Stimulated activated CD4-positive, alpha-beta T cell treated with anti-CD3 and anti-CD28 coated beads, Interleukin-15, amount 100 ng/mL, for 24 hours (primary cell): Measurements from ENCODE around the gene NAGA.
A peak's percentile ranks its signal among the peaks of the same experiment; 100 is the strongest.
"Not testable (repeated sequence)": the region's sequence is repeated elsewhere in the genome, so short reads cannot be mapped to it uniquely, and the experiment has no call there.

Source experiments
- DNase-seq: peaks from one replicate; pipeline ENCODE4 v3.0.0-alpha.2; 2020

The NAGA gene

DNA sequence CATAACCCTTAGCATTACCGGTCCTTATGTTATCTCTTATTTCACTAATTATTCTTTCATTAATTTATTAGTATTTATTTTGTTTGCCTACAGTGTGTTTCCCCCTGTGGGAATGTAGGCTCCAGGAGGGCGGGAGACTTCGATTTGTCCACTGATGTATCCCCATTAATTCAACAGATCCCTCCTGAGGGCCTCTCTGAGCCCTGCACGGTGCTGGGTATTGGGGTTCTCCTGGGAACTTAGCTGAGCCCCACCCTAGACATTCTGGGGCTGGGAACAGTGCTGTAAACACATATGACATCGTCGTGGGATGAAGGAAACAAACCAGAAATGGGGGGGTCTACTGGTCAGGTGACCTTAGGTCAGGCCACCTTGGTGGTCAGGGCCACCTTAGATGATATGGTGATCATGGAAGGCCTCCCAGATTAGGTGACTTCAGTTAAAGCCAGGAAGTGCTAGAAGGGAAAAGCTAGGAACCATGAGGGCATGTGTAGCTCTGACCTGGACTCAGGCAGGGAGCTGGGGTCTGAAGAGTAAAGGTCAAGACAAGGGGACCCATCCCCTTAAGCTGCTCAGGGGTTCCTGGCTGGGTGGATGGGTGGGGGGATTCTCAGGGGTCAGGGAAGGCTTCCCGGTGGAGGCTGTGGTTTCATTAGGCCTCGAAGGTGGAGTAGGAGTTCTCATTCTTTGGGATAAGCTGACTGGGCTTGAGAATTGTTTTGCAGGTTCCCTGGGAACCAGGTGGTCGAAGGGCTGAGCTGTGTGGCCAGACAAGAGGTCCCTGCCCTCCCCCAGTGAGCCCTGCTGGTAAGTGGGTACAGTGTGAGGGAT, 4.4 kb upstream of the NAGA start:
- DNase-seq: no peak

DNA sequence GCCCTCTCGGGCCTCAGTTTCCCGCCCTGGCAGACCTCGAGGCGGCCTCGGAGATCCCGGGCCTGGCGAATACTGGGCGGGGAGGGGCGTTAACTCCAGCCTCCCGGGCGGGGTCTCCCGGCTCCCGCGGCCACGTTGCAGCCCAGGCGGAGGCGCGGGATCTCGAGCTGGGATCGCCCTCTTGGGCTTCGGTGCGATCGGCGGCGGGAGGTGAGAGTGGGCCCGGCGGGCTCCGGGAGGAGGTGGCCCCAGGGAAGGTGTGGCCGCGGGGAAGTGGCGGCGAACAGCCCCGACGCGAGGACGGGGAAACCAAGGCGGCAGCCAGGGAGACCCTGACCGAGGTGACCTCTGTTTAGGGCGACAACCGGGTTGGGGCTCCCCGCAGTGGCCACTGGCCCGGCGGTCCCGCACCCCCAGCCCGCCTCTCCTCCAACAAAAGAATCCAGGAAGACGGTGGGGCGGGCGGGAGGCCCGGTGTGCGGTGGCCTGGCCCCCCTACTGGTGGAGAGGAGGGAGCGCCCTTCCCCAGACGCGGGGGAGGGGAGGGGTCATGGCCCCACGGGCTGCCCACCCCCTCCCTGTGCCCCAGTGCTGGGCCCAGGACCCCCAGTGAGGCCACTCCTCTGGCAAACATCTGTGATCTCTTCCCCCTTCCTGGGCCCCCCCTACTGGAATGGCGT, 3.7 kb upstream of the NAGA start, which contains the start of gene PHETA2:
TSS of gene PHETA2 (plus strand) at position 117 of the 680 bp plus-strand sequence. CDS start 3,046 bp downstream, outside the sequence.
- DNase-seq: peak; percentile 71

- DNase-seq: no peak
Measured at GRCh38 chr22:42073621-42074041, 3.0 kb upstream of the NAGA start.

GRCh38 chr22:42072606-42073330, 2.2 kb upstream of the NAGA start:
- DNase-seq: no peak

GRCh38 chr22:42071508-42071907, 896 bp upstream of the NAGA start:
- DNase-seq: not testable (repeated sequence)

GRCh38 chr22:42069801-42070516, 653 bp downstream of the NAGA start:
- DNase-seq: no peak

- DNase-seq: no peak
Measured at GRCh38 chr22:42068291-42068690, 2.3 kb downstream of the NAGA start.

DNA sequence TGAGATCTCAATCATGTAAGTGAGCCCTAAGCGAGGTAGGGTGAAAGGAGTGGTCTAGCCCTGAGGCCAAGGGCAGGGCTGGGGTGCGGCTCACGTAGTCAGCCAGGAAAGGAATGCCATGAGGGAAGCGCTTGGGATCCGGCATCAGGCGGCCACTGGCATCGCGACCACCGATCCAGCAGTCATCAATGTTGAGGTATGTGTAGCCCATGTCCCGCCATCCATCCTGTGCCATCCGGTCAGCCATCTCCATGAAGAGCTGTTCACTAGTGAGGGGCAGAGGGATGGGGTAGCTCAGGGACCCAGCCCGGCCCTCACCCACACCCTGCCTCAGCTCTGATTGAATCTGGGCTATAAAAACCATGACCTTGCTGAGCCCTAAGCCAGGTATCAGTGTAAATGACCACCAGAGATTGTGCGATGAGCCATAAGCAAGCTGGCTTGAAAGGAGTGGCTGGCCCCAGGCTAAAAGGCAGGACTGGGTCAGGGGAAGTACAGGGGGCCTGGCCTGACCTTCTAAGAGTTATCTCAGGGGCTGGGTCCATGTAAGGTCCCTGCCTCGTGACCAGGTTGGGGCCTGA, 2.9 kb downstream of the NAGA start:
- DNase-seq: no peak

- no peak for DNase-seq
Measured at GRCh38 chr22:42066937-42067336, 3.7 kb downstream of the NAGA start.

GRCh38 chr22:42066126-42066761, 4.4 kb downstream of the NAGA start:
- DNase-seq: no peak

- DNase-seq: no peak
Measured at GRCh38 chr22:42065438-42066125, 5.0 kb downstream of the NAGA start.

GRCh38 chr22:42064629-42065028, 6.0 kb downstream of the NAGA start:
- no peak for DNase-seq

DNA sequence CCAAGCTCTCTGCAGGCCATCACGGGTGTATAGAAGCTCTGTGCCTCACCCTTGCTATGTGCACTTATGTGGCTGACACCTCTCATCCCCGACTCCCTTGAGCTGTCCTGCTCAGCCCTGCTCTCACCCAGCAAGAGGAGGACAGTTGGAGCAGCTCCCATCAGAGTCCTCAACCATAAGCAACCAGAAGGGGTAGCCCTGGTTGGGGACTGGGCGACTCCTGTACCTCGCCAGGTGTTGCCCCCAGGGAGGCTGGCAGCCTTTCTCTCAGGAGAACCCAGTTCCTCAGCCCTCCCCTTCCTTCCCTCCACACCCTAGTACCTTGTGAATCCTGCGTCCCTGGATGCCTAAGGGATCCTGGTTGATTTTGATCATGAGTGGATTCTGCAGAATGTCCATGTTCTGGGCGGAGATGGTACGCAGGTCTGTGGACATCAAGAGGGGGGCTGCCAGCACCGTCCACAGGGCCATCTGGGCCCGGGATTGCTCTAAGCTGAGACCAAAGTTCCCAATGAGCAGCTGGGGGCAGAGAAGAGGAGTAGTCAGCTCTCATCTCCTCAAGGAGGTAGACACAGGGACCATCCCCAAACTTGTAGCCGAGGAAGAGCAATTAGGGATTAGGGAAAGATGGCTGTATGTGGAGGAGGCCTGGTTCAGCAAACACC, 8.0 kb downstream of the NAGA start:
- no peak for DNase-seq

GRCh38 chr22:42061041-42061440, 9.6 kb downstream of the NAGA start:
- DNase-seq: no peak

DNA sequence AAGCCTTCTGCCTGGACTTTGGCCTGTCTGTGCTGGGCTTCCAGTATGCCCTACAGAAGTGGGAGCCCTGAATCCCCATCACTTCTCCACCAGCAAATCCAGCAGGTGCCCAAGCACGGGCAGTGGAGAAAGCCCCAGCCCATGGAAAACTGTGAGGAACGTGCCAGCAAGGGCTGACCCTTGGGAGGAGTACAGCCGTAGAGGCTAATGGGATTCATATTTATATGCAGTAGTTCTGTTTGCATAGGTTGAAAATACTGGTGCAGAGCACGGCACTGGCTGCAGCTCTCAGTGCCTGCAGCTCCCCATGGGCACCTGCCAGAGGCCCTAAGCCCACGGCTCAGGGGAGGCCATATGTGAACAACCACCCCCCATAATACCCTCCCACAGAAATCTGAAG, 10.1 kb downstream of the NAGA start:
- no peak for DNase-seq

- DNase-seq: no peak
Measured at GRCh38 chr22:42056757-42057511, 13.7 kb downstream of the NAGA start.

GRCh38 chr22:42052765-42053164, 17.8 kb downstream of the NAGA start:
- DNase-seq: no peak

- DNase-seq: no peak
Measured at GRCh38 chr22:42050641-42051180, 19.9 kb downstream of the NAGA start.

DNA sequence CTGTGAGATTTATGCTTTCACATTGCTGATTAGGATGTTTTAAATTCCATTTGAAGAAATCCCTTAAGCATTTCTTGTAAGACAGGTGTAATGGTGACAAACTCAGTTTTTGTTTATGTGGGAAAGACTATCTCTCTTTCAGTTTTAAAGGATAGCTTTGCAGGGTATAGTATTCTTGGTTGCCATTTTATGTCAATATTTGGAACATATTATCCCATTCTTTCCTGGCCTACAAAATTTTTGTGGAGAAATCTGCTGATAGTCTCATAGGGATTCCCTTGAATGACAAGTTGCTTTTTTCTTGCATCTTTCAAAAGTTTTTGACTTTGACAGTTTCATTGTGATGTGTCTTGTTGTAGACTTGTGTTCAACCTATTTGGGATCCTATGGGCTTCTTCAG, 28.8 kb downstream of the NAGA start:
- DNase-seq: no peak

GRCh38 chr22:42039271-42039670, 31.3 kb downstream of the NAGA start:
- DNase-seq: no peak
